ENCODE results near the gene PRR4. TPM values are rescaled to one million over a fixed set of nuclear protein-coding genes. Genes with fewer than 3 reads are reported as not detected.

Gene PRR4
- polyA plus RNA-seq, 1 of the 3 experiments (the other 2 are of a cell fraction) = 4.3 TPM

GRCh38 chr12:10861366-10861765 lies 12.1 kb upstream of the PRR4 start:
- H3K27me3 ChIP-seq (ENCODE audit: insufficient read depth) = no peaks in the 10 kb centered on the region
- TF ChIP-seq RFX5 (IDR thresholded peaks at IDR 0.05; ENCODE audit: low read length) (no peak), IRF3 (IDR thresholded peaks at IDR 0.05; ENCODE audit: low read depth, low read length) (no peak), YY1 (IDR thresholded peaks at IDR 0.05; ENCODE audit: low read depth) (no peak)
- TF ChIP-seq, protein P1, sequence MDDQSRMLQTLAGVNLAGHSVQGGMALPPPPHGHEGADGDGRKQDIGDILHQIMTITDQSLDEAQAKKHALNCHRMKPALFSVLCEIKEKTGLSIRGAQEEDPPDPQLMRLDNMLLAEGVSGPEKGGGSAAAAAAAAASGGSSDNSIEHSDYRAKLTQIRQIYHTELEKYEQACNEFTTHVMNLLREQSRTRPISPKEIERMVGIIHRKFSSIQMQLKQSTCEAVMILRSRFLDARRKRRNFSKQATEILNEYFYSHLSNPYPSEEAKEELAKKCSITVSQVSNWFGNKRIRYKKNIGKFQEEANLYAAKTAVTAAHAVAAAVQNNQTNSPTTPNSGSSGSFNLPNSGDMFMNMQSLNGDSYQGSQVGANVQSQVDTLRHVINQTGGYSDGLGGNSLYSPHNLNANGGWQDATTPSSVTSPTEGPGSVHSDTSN (IDR thresholded peaks at IDR 0.05) = no peak
- TF ChIP-seq, protein P2, sequence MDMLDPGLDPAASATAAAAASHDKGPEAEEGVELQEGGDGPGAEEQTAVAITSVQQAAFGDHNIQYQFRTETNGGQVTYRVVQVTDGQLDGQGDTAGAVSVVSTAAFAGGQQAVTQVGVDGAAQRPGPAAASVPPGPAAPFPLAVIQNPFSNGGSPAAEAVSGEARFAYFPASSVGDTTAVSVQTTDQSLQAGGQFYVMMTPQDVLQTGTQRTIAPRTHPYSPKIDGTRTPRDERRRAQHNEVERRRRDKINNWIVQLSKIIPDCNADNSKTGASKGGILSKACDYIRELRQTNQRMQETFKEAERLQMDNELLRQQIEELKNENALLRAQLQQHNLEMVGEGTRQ (IDR thresholded peaks at IDR 0.05; ENCODE audit: borderline replicate concordance, low read depth, low read length) = no peak
- H3K4me3 ChIP-seq (ENCODE audit: low read depth in 2 of 2, low read length in 1 of 2) = no peak overlapping the region
- H3K4me1 ChIP-seq (ENCODE audit: control insufficient read depth in 1 of 2, insufficient read depth in 2 of 2, low read depth in 1 of 2, low read length in 1 of 2) = no peaks in the 10 kb centered on the region
- ChIA-PET CTCF (no interaction called here), POLR2A (no interaction called here)
- H4K20me1 ChIP-seq (ENCODE audit: insufficient read depth) = no peaks in the 10 kb centered on the region; the same call in 1 of the 2 replicates
- H2AFZ ChIP-seq (ENCODE audit: low read depth) = no peak overlapping the region
- H3K9me2 ChIP-seq = no peaks in the 10 kb centered on the region
- H3K36me3 ChIP-seq (replicated peaks in 1 of 2; ENCODE audit: control insufficient read depth in 1 of 2, insufficient read depth in 2 of 2, low read length in 1 of 2) = peaks cover 4 to 10% of the 10 kb centered on the region in 2 experiments
- H3K79me2 ChIP-seq (ENCODE audit: insufficient read depth) = no peaks in the 10 kb centered on the region
- no peaks in the 10 kb centered on the region for H3F3A ChIP-seq (replicated peaks; ENCODE audit: insufficient read depth)
- DNase-seq = no peak
- no peak overlapping the region for H3K4me2 ChIP-seq
- no peak overlapping the region for H3K27ac ChIP-seq (ENCODE audit: low read depth in 2 of 2, low read length in 1 of 2)
- H3K9me3 ChIP-seq = 0 out of 2 replicates have a peak, but pooled peaks cover 9% of the 10 kb centered on the region
- WGBS (ENCODE audit: low lambda C conversion rate) = 39% methylated on average over 2 of the region's 2 CpGs
- H3K9ac ChIP-seq = no peak overlapping the region

DNA sequence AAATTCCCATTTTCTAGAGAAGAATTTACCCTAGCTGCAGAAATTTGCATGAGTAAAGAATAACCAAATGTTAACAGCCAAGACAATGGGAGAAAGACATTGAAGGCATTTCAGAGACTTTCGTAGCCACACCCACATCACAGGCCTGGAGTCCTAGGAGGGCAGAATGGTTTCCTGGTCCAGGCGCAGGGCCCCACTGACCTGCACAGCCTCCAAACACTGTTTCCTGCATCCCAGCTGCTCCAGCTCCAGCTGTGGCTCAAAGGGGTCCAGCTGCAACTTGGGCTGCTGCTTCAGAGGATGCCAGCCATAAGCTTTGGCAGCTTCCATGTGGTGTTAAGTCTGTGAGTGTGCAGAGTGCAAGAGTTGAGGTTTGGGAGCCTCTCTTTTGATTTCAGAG lies 6.5 kb upstream of the PRR4 start:
- Histone ChIP-seq H3K4me2 (no peak overlapping the region), H4K20me1 (ENCODE audit: insufficient read depth) (no peaks in the 10 kb centered on the region), H2AFZ (ENCODE audit: low read depth) (no peak overlapping the region), H3K9me2 (no peaks in the 10 kb centered on the region), H3K79me2 (ENCODE audit: insufficient read depth) (no peaks in the 10 kb centered on the region), H3K4me3 (ENCODE audit: low read depth in 2 of 2, low read length in 1 of 2) (no peak overlapping the region), H3K36me3 (replicated peaks in 1 of 2; ENCODE audit: control insufficient read depth in 1 of 2, insufficient read depth in 2 of 2, low read length in 1 of 2) (peaks cover 0 to 18% of the 10 kb centered on the region in 2 experiments), H3K27me3 (ENCODE audit: insufficient read depth) (no peaks in the 10 kb centered on the region), H3K27ac (ENCODE audit: low read depth in 2 of 2, low read length in 1 of 2) (no peak overlapping the region), H3K9ac (no peak overlapping the region), H3K9me3 (no peaks in the 10 kb centered on the region), H3F3A (replicated peaks; ENCODE audit: insufficient read depth) (no peaks in the 10 kb centered on the region), H3K4me1 (ENCODE audit: control insufficient read depth in 1 of 2, insufficient read depth in 2 of 2, low read depth in 1 of 2, low read length in 1 of 2) (peaks cover 0 to 3% of the 10 kb centered on the region in 2 experiments; a peak in 1 of 4 replicates)
- CTCF ChIA-PET = interaction anchor here (2.1 kb wide), 1 partner anchor 344 kb away, joined by 6 read pairs; no protein-coding TSS in a partner anchor
- POLR2A ChIA-PET = no interaction called here
- 75% methylated on average over 2 of the region's 2 CpGs for WGBS (ENCODE audit: low lambda C conversion rate)
- TF ChIP-seq REST (IDR thresholded peaks at IDR 0.05; ENCODE audit: low read depth, low read length) = no peak
- no peak for TF ChIP-seq RFX5 (IDR thresholded peaks at IDR 0.05; ENCODE audit: low read length)
- no peak for TF ChIP-seq RXRA (IDR thresholded peaks at IDR 0.05; ENCODE audit: borderline replicate concordance, low read depth)
- TF ChIP-seq JUND (IDR thresholded peaks at IDR 0.05) = no peak
- TF ChIP-seq GATA2 (CRISPR knock-in tag; IDR thresholded peaks at IDR 0.05) = no peak
- no peak for TF ChIP-seq NRF1 (IDR thresholded peaks at IDR 0.05; ENCODE audit: low read depth, low read length)
- DNase-seq = no peak

Data from SK-N-SH (cell line).